HL-60 (cell line): ENCODE results near the gene DAAM1.

ENCODE experiments used
- DNase-seq, 2 experiments: peaks; one replicate each; pipeline ENCODE4 v3.0.0-alpha.2; 2010 to 2020; ENCODE audit warnings: low read depth in 1 of 2, low spot score in 1 of 2
- H3K27ac ChIP-seq: fragments of 250-450 bp; sonication (Bioruptor Pico); replicated peaks from 2 replicates; pipeline ENCODE4 v1.5.1; 2020; ENCODE audit warnings: mild to moderate bottlenecking, moderate library complexity
- H3K27me3 ChIP-seq: fragments of 250-450 bp; sonication (Bioruptor Pico); 2 replicates; pipeline ENCODE4 v1.5.1; 2021; ENCODE audit warnings: mild to moderate bottlenecking, moderate library complexity; ENCODE audit not compliant: insufficient read depth, poor library complexity, severe bottlenecking
- H3K4me3 ChIP-seq: replicated peaks from 2 replicates; pipeline ENCODE4 v1.5.1; 2011; ENCODE audit warnings: mild to moderate bottlenecking, control low read depth, low read length; ENCODE audit not compliant: insufficient read depth
- CTCF ChIP-seq: IDR thresholded peaks from one replicate; pipeline ENCODE4 v1.5.1; 2011; ENCODE audit warnings: low read length, control low read depth, inconsistent platforms; ENCODE audit not compliant: insufficient read depth
- GABPA ChIP-seq: IDR thresholded peaks from 2 replicates; pipeline ENCODE4 v1.6.1; 2012; ENCODE audit warnings: low read depth
- POLR2AphosphoS5 ChIP-seq: IDR thresholded peaks from 2 replicates; pipeline ENCODE4 v1.6.1; 2012; ENCODE audit warnings: low read depth
- REST ChIP-seq: IDR thresholded peaks from 2 replicates; pipeline ENCODE4 v1.6.1; 2012; ENCODE audit warnings: low read depth; ENCODE audit not compliant: insufficient replicate concordance
- SPI1 ChIP-seq: IDR thresholded peaks from 2 replicates; pipeline ENCODE4 v1.6.1; 2012; ENCODE audit warnings: low read depth, mild to moderate bottlenecking, borderline replicate concordance

DAAM1 gene

GRCh38 chr14:59302313-59302712 lies 113.8 kb downstream of the DAAM1 start:
- H3K27me3 ChIP-seq = no peaks in the 10 kb centered on the region
- TF ChIP-seq GABPA = no peak
- no peak for TF ChIP-seq POLR2AphosphoS5
- no peak for TF ChIP-seq CTCF
- TF ChIP-seq SPI1 = no peak
- TF ChIP-seq REST = no peak
- H3K4me3 ChIP-seq = no peak overlapping the region
- DNase-seq = no peak
- H3K27ac ChIP-seq = peak overlapping the region; percentile 62

DNA sequence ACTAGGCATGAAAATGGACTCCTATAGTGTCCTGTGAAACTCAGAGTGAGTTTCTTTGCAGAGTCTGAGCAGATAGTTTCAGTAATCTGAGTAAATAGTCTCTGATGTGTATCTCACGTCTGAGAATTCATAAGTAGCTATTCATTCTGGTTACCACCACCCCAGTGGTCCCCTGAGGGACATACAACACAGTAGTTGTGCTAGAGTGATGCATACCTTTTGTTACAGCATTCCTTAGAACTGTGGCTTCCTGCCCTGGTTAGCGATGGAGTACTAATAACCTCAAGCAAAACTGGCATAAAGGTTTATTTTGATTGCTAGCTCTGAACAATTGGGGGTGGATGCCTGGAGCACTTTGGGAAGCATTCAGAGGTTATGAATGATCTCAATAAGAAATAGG lies 114.7 kb downstream of the DAAM1 start:
- DNase-seq = no peak
- Histone ChIP-seq H3K27me3 (no peaks in the 10 kb centered on the region), H3K27ac (no peak overlapping the region), H3K4me3 (no peak overlapping the region)
- TF ChIP-seq POLR2AphosphoS5 = no peak
- TF ChIP-seq REST = no peak
- no peak for TF ChIP-seq CTCF
- no peak for TF ChIP-seq SPI1
- no peak for TF ChIP-seq GABPA

GRCh38 chr14:59305231-59305630 lies 116.8 kb downstream of the DAAM1 start:
- no peak overlapping the region for H3K4me3 ChIP-seq
- no peak for TF ChIP-seq SPI1
- no peak for TF ChIP-seq REST
- no peak for TF ChIP-seq POLR2AphosphoS5
- TF ChIP-seq CTCF = no peak
- no peak for TF ChIP-seq GABPA
- H3K27me3 ChIP-seq = no peaks in the 10 kb centered on the region
- H3K27ac ChIP-seq = no peak overlapping the region
- DNase-seq = no peak
